ENCODE measurements around the gene WASF2. TPM values are rescaled to one million over a fixed set of nuclear protein-coding genes. Genes with fewer than 3 reads are reported as not detected.

WASF2 gene
- total and polyA plus RNA-seq, 2 of the 4 experiments (the other 2 are of a cell fraction) = 7.9 to 45.4 TPM

GRCh38 chr1:27394925-27395324 lies 95.0 kb downstream of the WASF2 start:
- TF ChIP-seq, protein P1, sequence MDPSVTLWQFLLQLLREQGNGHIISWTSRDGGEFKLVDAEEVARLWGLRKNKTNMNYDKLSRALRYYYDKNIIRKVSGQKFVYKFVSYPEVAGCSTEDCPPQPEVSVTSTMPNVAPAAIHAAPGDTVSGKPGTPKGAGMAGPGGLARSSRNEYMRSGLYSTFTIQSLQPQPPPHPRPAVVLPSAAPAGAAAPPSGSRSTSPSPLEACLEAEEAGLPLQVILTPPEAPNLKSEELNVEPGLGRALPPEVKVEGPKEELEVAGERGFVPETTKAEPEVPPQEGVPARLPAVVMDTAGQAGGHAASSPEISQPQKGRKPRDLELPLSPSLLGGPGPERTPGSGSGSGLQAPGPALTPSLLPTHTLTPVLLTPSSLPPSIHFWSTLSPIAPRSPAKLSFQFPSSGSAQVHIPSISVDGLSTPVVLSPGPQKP (IDR thresholded peaks at IDR 0.05; ENCODE audit: borderline replicate concordance, low read depth, low read length) = no peak
- TF ChIP-seq CTCF (conservative IDR thresholded peaks at IDR 0.05; ENCODE audit: low read depth, low read length) = no peak
- no peak for TF ChIP-seq MXI1 (IDR thresholded peaks at IDR 0.05; ENCODE audit: borderline replicate concordance, low read depth, low read length)
- no peak overlapping the region for H2BK120ac ChIP-seq (ENCODE audit: low read depth, low read length)
- peak overlapping the region; percentile 36; the same call in 1 of the 2 replicates for H3K4ac ChIP-seq (ENCODE audit: low read depth, low read length)
- ChIA-PET CTCF (interaction anchor here (0.6 to 4.7 kb wide), 10 partner anchors 28 to 350 kb away, joined by 3 to 79 read pairs (median 3); partner anchors contain the start of gene MAP3K6), POLR2A (ENCODE audit: unreplicated experiment) (interaction anchor here (0.5 kb wide), 1 partner anchor 108 kb away, joined by 3 read pairs; no protein-coding TSS in a partner anchor)
- H3K4me3 ChIP-seq (ENCODE audit: insufficient read depth, low read depth, low read length) = no peak overlapping the region
- peak overlapping the region; percentile 60 for H2AK9ac ChIP-seq (replicated peaks; ENCODE audit: low read depth, low read length, poor library complexity)
- no peak overlapping the region for H4K8ac ChIP-seq (ENCODE audit: low read depth in 2 of 2, low read length in 2 of 2)
- intact Hi-C loops (cut with micrococcal nuclease) = loop anchor here (1.0 to 10.0 kb wide), 5 partner anchors 38 to 293 kb away; no protein-coding TSS in a partner anchor
- ATAC-seq (ENCODE audit: low read depth) (no peak), DNase-seq (peak; percentile 54)
- dilution Hi-C loops (cut with HindIII; ENCODE audit: low sequenced_read_pairs, unreplicated experiment) = no loop called here
- in situ Hi-C loops (cut with MboI; ENCODE audit: low sequenced_read_pairs) = loop anchor here (5.0 to 10.0 kb wide), 3 partner anchors 93 to 290 kb away; no protein-coding TSS in a partner anchor
- H3K79me1 ChIP-seq (ENCODE audit: low read depth in 1 of 2, low read length in 2 of 2) = peaks cover 0 to 28% of the 10 kb centered on the region in 2 experiments; a peak in 3 of 4 replicates
- H2BK20ac ChIP-seq (ENCODE audit: low read depth, low read length) = 0 out of 2 replicates have a peak overlapping the region, but pooled peaks have one; percentile 8
- no peak overlapping the region for H2AK5ac ChIP-seq (ENCODE audit: low read depth, low read length)
- 0 out of 2 replicates have a peak overlapping the region, but pooled peaks have one; percentile 18 for H3K27ac ChIP-seq (ENCODE audit: insufficient read depth, low read length)
- peak overlapping the region; percentile 54 for H2BK5ac ChIP-seq (ENCODE audit: low read depth, low read length, poor library complexity, severe bottlenecking)
- H3K27me3 ChIP-seq (ENCODE audit: control insufficient read depth, insufficient read depth, low read length) = no peaks in the 10 kb centered on the region
- H3K9ac ChIP-seq (ENCODE audit: low read depth, low read length) = no peak overlapping the region; the same call in 1 of the 2 replicates
- H3K9me3 ChIP-seq (ENCODE audit: control insufficient read depth, insufficient read depth, low read length) = no peaks in the 10 kb centered on the region
- H4K5ac ChIP-seq (ENCODE audit: low read depth, low read length) = no peak overlapping the region
- H3K4me2 ChIP-seq (ENCODE audit: low read depth, low read length) = peak overlapping the region; percentile 7; the same call in 1 of the 2 replicates
- BruUV-seq (replicated peaks) = no TSS peak
- no peak overlapping the region for H4K91ac ChIP-seq (ENCODE audit: insufficient read depth, low read depth, low read length)
- peaks cover 17% of the 10 kb centered on the region for H3K4me1 ChIP-seq (ENCODE audit: control insufficient read depth, insufficient read depth, low read length)
- H3K18ac ChIP-seq (ENCODE audit: low read depth, low read length) = no peak overlapping the region
- H3K9me1 ChIP-seq (ENCODE audit: insufficient read depth, low read length) = peaks cover 22% of the 10 kb centered on the region
- H3K36me3 ChIP-seq (ENCODE audit: control insufficient read depth, insufficient read depth, low read length) = no peaks in the 10 kb centered on the region; the same call in 1 of the 2 replicates
- H2BK15ac ChIP-seq (ENCODE audit: low read depth, low read length) = no peak overlapping the region; the same call in 2 of the 3 replicates
- WGBS, 2 experiments (ENCODE audit: extremely low coverage in 2 of 2, insufficient read length in 1 of 2) = no CpG with 5 or more reads among the region's 1 CpG
- H2AFZ ChIP-seq (replicated peaks; ENCODE audit: low read length, poor library complexity) = no peak overlapping the region
- no peaks in the 10 kb centered on the region for H4K20me1 ChIP-seq (ENCODE audit: insufficient read depth, low read length)
- no peak overlapping the region for H3K23ac ChIP-seq (ENCODE audit: low read depth, low read length)
- no peak overlapping the region for H3K56ac ChIP-seq (ENCODE audit: extremely low read depth, insufficient read depth, low read length)
- 0 out of 2 replicates have a peak overlapping the region, but pooled peaks have one; percentile 42 for H3K14ac ChIP-seq (replicated peaks; ENCODE audit: low read depth, low read length)
